GM23338 (cell line): ENCODE data around the gene GDE1. TPM values are rescaled to one million over a fixed set of nuclear protein-coding genes. Genes with fewer than 3 reads are reported as not detected.

Experiments used
- ATAC-seq: fragments of 200-7000 bp; cut with Tn5 transposase; 3 replicates; pipeline ENCODE4 v1.9.1; 2020
- DNase-seq: peaks from one replicate; pipeline ENCODE4 v3.0.0-alpha.2; 2015; ENCODE audit warnings: low spot score
- H2AFZ ChIP-seq: fragments of 200-600 bp; sonication (generic); 2 replicates; pipeline ENCODE4 v1.8.0; 2016; ENCODE audit warnings: antibody characterized with exemption, mild to moderate bottlenecking, moderate library complexity
- H3F3A ChIP-seq: fragments of 200-600 bp; sonication (generic); replicated peaks from 2 replicates; pipeline ENCODE4 v1.8.0; 2017; ENCODE audit warnings: antibody characterized with exemption, mixed run types, low read depth
- H3K27ac ChIP-seq: fragments of 200-600 bp; sonication (generic); 2 replicates; pipeline ENCODE4 v1.6.1; 2016; ENCODE audit warnings: low read depth
- H3K27me3 ChIP-seq: fragments of 200-600 bp; sonication (generic); 2 replicates; pipeline ENCODE4 v1.8.0; 2016; ENCODE audit warnings: mild to moderate bottlenecking, mixed run types, moderate library complexity; ENCODE audit not compliant: insufficient read depth
- H3K36me3 ChIP-seq: fragments of 200-600 bp; sonication (generic); 2 replicates; pipeline ENCODE4 v1.8.0; 2016; ENCODE audit warnings: mild to moderate bottlenecking; ENCODE audit not compliant: insufficient read depth
- H3K4me1 ChIP-seq: fragments of 200-600 bp; sonication (generic); 2 replicates; pipeline ENCODE4 v1.8.0; 2016; ENCODE audit warnings: mild to moderate bottlenecking, moderate library complexity; ENCODE audit not compliant: insufficient read depth
- H3K4me2 ChIP-seq: fragments of 200-600 bp; sonication (generic); 2 replicates; pipeline ENCODE4 v1.7.1; 2017; ENCODE audit warnings: mixed run types
- H3K4me3 ChIP-seq: fragments of 200-600 bp; sonication (generic); 2 replicates; pipeline ENCODE4 v1.6.1; 2016; ENCODE audit warnings: mixed run types
- H3K79me2 ChIP-seq: fragments of 200-600 bp; sonication (generic); replicated peaks from 2 replicates; pipeline ENCODE4 v1.8.0; 2017; ENCODE audit warnings: mild to moderate bottlenecking; ENCODE audit not compliant: insufficient read depth
- H3K9me2 ChIP-seq: fragments of 200-600 bp; sonication (generic); 2 replicates; pipeline ENCODE4 v1.8.0; 2017; ENCODE audit not compliant: insufficient read depth
- H4K20me1 ChIP-seq: fragments of 200-600 bp; sonication (generic); replicated peaks from 2 replicates; pipeline ENCODE4 v1.8.0; 2017; ENCODE audit warnings: mild to moderate bottlenecking; ENCODE audit not compliant: insufficient read depth
- H3K27ac Mint-ChIP-seq: 2 replicates; pipeline ENCODE4 v1.8.0; 2020; ENCODE audit warnings: inconsistent platforms, mild to moderate bottlenecking, moderate library complexity, mixed read lengths
- H3K27me3 Mint-ChIP-seq: 3 replicates; pipeline ENCODE4 v1.8.0; 2022; ENCODE audit warnings: low read depth, mild to moderate bottlenecking, moderate library complexity, mixed read lengths, inconsistent platforms; ENCODE audit not compliant: insufficient read depth, poor library complexity
- H3K36me3 Mint-ChIP-seq: 3 replicates; pipeline ENCODE4 v1.8.0; 2021; ENCODE audit warnings: low read depth, mild to moderate bottlenecking, inconsistent platforms, moderate library complexity, mixed read lengths
- H3K4me1 Mint-ChIP-seq: 3 replicates; pipeline ENCODE4 v1.8.0; 2020; ENCODE audit warnings: mild to moderate bottlenecking, inconsistent platforms, mixed read lengths
- H3K4me3 Mint-ChIP-seq: 3 replicates; pipeline ENCODE4 v1.8.0; 2021; ENCODE audit warnings: moderate library complexity, mild to moderate bottlenecking, inconsistent platforms, mixed read lengths
- H3K9me3 Mint-ChIP-seq: 3 replicates; pipeline ENCODE4 v1.8.0; 2020; ENCODE audit warnings: moderate library complexity, mild to moderate bottlenecking, inconsistent platforms, mixed read lengths
- CREB1 ChIP-seq: fragments of 250-450 bp; sonication (Bioruptor Pico); IDR thresholded peaks from 2 replicates; pipeline ENCODE4 v1.5.0; 2020; ENCODE audit warnings: low read depth, mild to moderate bottlenecking, moderate library complexity
- CTCF ChIP-seq, 2 experiments: fragments of 200-600 bp in 1 of 2; sonication (generic) in 1 of 2; conservative IDR thresholded peaks; 2 replicates each; pipeline versions ENCODE4 v1.5.1 to v1.6.1; 2016 to 2017; ENCODE audit warnings: antibody characterized with exemption in 2 of 2, low read depth in 2 of 2, mild to moderate bottlenecking in 2 of 2, moderate library complexity in 1 of 2
- EZH2 ChIP-seq: fragments of 200-600 bp; sonication (generic); IDR thresholded peaks from one replicate; pipeline ENCODE4 v1.8.0; 2017; ENCODE audit warnings: antibody characterized with exemption, mild to moderate bottlenecking, low read depth; ENCODE audit not compliant: unreplicated experiment
- NANOG ChIP-seq: IDR thresholded peaks from 2 replicates; pipeline ENCODE4 v1.6.1; 2016; ENCODE audit warnings: antibody characterized with exemption, borderline replicate concordance
- POLR2AphosphoS5 ChIP-seq: IDR thresholded peaks from 2 replicates; pipeline ENCODE4 v1.6.1; 2016; ENCODE audit warnings: antibody characterized with exemption, low read depth
- REST ChIP-seq: IDR thresholded peaks from one replicate; pipeline ENCODE4 v1.6.1; 2018; ENCODE audit warnings: antibody characterized with exemption; ENCODE audit not compliant: unreplicated experiment
- ZNF114 ChIP-seq: fragments of 250-450 bp; sonication (Bioruptor Pico); IDR thresholded peaks from 2 replicates; pipeline ENCODE4 v1.5.0; 2020; ENCODE audit warnings: mild to moderate bottlenecking, moderate library complexity
- ZNF331 ChIP-seq: fragments of 250-450 bp; sonication (Bioruptor Pico); IDR thresholded peaks from 2 replicates; pipeline ENCODE4 v1.5.0; 2020; ENCODE audit warnings: low read depth, mild to moderate bottlenecking, moderate library complexity
- polyA plus RNA-seq: library from polyadenylated mRNA; unstranded; fragments of >200 nt; fragmentation: Nextera tagmentation; extraction: Ambion mirVana; gene quantifications from 2 replicates; pipeline ENCODE4 v1.2.1, GENCODE V29; 2016
- total RNA-seq: library from RNA; depleted of rRNA; stranded (reverse); fragments of >200 nt; shearing (Covaris generic); gene quantifications from 2 replicates; pipeline ENCODE4 v1.2.3, GENCODE V29; 2014

GDE1 gene
- total and polyA plus RNA-seq, 2 experiments from 2014 or later, result 30.0 to 69.3 TPM

GRCh38 chr16:19503461-19504075, 18.3 kb downstream of the GDE1 start:
- TF ChIP-seq EZH2 (no peak), NANOG (no peak), CTCF (conservative IDR thresholded peaks at IDR 0.05; ENCODE audit: low read depth in 2 of 2) (no peak), CREB1 (CRISPR knock-in tag) (no peak), ZNF114 (CRISPR knock-in tag) (no peak), ZNF331 (CRISPR knock-in tag) (no peak), POLR2AphosphoS5 (no peak), REST (no peak)
- no peak for DNase-seq
- Histone ChIP-seq H3K27ac (no peak overlapping the region), H3K9me2 (no peaks in the 10 kb centered on the region), H2AFZ (no peak overlapping the region), H3F3A (no peaks in the 10 kb centered on the region), H3K4me1 (no peaks in the 10 kb centered on the region), H3K27me3 (no peaks in the 10 kb centered on the region), H3K4me2 (no peak overlapping the region), H3K36me3 (peaks cover 28% of the 10 kb centered on the region), H3K4me3 (no peak overlapping the region), H4K20me1 (no peaks in the 10 kb centered on the region; the same call in none of the 2 replicates), H3K79me2 (no peaks in the 10 kb centered on the region)
- Mint-ChIP-seq H3K27me3 (no peaks in the 10 kb centered on the region), H3K9me3 (no peaks in the 10 kb centered on the region), H3K36me3 (peaks cover 78% of the 10 kb centered on the region), H3K4me1 (no peaks in the 10 kb centered on the region), H3K27ac (no peak overlapping the region), H3K4me3 (no peak overlapping the region)
- no peak for ATAC-seq

- TF ChIP-seq CTCF (conservative IDR thresholded peaks at IDR 0.05; ENCODE audit: low read depth in 2 of 2), result peak; percentile 82 to 94
- no peak for TF ChIP-seq NANOG
- Histone ChIP-seq H3K27me3 (no peaks in the 10 kb centered on the region), H3K9me2 (no peaks in the 10 kb centered on the region), H3K27ac (no peak overlapping the region), H3F3A (no peaks in the 10 kb centered on the region), H3K36me3 (peaks cover 27% of the 10 kb centered on the region), H3K4me2 (no peak overlapping the region), H3K4me1 (no peaks in the 10 kb centered on the region), H4K20me1 (no peaks in the 10 kb centered on the region; the same call in none of the 2 replicates), H2AFZ (no peak overlapping the region), H3K4me3 (no peak overlapping the region), H3K79me2 (no peaks in the 10 kb centered on the region)
- Mint-ChIP-seq H3K27ac (no peak overlapping the region), H3K9me3 (no peaks in the 10 kb centered on the region), H3K4me3 (no peak overlapping the region), H3K4me1 (no peaks in the 10 kb centered on the region), H3K36me3 (peaks cover 71% of the 10 kb centered on the region), H3K27me3 (no peaks in the 10 kb centered on the region)
- DNase-seq (peak; percentile 90), ATAC-seq (peak; percentile 85)
Measured at GRCh38 chr16:19502395-19503131, 19.3 kb downstream of the GDE1 start.
